GM12873 (cell line): Measurements from ENCODE around the gene DOCK2.
A peak's percentile ranks its signal among the peaks of the same experiment; 100 is the strongest.

ENCODE experiments used
- CTCF ChIP-seq: IDR thresholded peaks from 2 replicates; pipeline ENCODE4 v1.5.1; 2012; ENCODE audit warnings: low read depth, mild to moderate bottlenecking, moderate library complexity, low read length, control low read depth; ENCODE audit not compliant: insufficient read depth; ENCODE audit errors: missing control alignments

DOCK2 gene

GRCh38 chr5:169861934-169862333 lies 224.9 kb downstream of the DOCK2 start:
- no peak for TF ChIP-seq CTCF

- no peak for TF ChIP-seq CTCF
Measured at GRCh38 chr5:169862391-169862811, 225.3 kb downstream of the DOCK2 start.

GRCh38 chr5:169864483-169864882 lies 227.4 kb downstream of the DOCK2 start:
- TF ChIP-seq CTCF: no peak

- TF ChIP-seq CTCF: peak; percentile 3
Measured at GRCh38 chr5:169867347-169867746, 230.3 kb downstream of the DOCK2 start.

- TF ChIP-seq CTCF: no peak
Measured at GRCh38 chr5:169869066-169869465, 232.0 kb downstream of the DOCK2 start.

GRCh38 chr5:169870211-169870610 lies 233.1 kb downstream of the DOCK2 start:
- TF ChIP-seq CTCF: no peak

GRCh38 chr5:169871826-169872490 lies 234.9 kb downstream of the DOCK2 start:
- TF ChIP-seq CTCF: no peak

GRCh38 chr5:169873642-169874041 lies 236.6 kb downstream of the DOCK2 start:
- TF ChIP-seq CTCF: no peak
